Measurements from ENCODE around the gene UMOD.
"Not testable (repeated sequence)": the region's sequence is repeated elsewhere in the genome, so short reads cannot be mapped to it uniquely, and the experiment has no call there.

Gene UMOD

GRCh38 chr16:20320178-20320577 is 32.3 kb downstream of the UMOD start:
- DNase-seq = no peak

DNA sequence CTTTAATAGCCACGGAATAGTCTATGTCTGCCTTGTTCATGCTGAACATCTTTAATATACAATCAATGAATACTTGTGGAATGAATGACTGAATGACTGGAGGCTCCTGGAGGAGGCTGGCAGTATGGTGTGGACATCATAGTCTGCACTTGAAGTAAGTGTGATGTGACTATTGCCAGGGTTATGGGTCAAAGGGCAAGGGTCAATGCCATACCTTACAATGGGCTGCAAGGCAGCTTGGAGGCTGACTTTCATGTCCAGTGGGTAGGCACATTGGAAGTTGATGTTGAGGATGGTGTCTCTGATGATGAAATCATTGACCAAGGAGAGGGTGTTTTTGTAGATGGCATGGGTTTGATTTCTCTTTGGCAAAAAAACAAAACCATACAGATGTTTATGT is 33.1 kb downstream of the UMOD start:
- DNase-seq = no peak

- DNase-seq = no peak
Observed at GRCh38 chr16:20318437-20318836, 34.1 kb downstream of the UMOD start.

DNA sequence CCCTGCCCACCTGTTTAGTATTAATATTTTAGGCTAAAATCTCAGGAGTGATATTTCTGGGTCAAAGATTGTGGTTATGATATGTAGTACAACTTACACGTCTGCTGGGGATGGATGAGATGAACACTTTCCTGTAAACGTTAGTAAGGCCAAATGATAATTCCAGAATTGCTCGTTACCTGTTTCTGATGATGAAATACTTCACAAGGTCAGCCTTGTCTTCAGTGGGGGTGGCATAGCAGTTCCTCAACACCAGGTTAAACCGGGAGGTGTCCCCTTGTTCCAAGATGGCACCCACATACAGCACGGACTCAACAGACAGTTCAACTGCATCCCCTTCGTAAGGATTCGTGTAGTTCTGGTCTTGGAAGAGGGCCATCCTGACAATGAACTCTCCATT is 34.5 kb downstream of the UMOD start:
- DNase-seq = no peak

DNA sequence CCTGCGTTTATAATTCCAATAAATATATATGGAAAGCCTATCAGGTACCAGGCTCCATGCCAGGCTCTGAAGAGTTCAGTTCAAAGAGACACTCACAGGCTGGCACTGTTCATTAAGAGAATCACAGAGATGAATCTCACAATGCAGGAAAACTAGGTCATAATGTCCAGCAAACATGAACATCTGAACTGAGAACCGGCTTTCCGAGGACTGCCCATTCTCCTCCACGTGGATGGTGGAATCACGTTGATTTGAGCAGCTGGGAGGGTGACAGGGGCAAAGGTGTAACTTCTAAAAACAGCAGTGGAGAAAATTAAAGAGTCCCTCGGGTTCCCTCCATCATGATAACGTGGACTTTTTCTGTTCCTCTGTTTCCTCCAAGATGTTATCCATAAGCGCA is 35.4 kb downstream of the UMOD start:
- DNase-seq = no peak

DNA sequence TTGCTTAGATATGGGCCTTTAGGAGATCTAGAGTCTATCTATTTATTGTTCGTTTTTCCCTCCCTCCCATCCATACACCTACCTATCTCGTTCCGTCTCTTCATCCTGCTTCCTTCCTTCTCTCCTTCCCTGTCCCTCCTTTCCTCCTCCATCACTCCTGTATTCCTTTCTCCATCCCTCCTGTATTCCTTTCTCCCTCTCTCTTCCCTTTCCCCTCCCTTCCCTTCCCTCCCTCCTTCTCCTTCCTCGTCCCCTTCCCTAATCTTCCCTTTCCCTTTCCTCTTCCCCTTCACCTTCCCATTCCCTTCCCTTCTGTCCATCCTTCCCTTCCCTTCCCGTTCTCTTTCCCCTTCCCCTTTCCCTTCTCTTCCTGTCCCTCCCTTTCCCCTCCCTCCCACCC is 35.8 kb downstream of the UMOD start:
- no peak for DNase-seq

DNA sequence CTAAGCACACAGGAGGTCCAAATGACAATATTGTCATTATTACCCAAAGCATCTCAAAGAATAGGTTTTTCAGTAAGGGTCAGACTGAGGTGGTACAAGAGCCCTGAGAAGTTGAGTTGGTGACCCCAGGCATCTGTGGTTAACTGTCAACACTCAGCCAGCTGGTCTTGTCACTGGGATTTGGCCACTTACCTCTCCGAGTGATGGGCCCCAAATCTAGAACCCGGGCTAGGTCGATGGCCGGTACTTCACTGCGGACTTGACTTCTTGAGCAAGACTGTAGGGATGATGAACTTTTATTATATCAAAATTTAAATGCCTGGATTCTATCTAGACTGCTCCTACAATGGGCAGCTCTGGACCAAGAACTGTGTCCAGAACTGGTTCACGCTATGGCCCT is 36.8 kb downstream of the UMOD start:
- DNase-seq = no peak

GRCh38 chr16:20314575-20314974 is 37.9 kb downstream of the UMOD start:
- DNase-seq = no peak

DNA sequence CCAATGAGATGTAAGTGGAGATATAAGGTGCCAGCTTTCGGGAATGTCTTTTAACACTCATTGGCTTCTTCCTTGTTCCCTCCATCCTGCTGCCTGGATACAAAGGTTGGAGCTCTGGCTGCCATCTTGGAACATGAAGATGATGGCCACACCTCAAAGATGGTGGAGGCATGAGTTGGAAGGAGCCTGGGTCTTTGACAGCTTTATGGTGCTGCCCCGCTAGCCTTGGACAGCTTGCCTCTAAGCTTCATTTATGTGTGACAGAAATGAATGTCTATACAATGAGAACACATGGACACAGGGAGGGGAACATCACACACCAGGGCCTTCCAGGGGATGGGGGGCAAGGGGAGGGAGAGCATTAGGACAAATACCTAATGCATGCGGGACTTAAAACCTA is 38.8 kb downstream of the UMOD start:
- DNase-seq = no peak

GRCh38 chr16:20312536-20313095 is 39.9 kb downstream of the UMOD start:
- DNase-seq = not testable (repeated sequence)

DNA sequence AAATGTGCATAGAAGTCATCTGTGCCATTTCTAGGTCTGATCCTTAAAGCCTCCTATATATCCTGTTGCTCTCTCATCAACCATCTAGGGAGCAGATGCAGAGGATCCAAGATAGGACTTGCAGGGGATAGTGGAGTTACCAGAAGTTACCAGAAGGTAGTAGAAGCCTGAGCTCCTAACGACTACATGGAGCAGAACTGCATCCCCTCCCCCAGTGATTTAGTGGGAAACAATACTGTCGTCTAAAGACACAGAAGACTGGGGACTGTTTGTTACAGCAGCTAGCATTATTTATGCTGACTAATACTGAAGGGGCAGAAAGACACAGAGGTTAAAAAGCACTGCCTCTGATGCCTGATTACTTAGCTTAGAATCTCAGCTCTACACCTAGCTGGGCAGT is 41.0 kb downstream of the UMOD start:
- DNase-seq = no peak

DNA sequence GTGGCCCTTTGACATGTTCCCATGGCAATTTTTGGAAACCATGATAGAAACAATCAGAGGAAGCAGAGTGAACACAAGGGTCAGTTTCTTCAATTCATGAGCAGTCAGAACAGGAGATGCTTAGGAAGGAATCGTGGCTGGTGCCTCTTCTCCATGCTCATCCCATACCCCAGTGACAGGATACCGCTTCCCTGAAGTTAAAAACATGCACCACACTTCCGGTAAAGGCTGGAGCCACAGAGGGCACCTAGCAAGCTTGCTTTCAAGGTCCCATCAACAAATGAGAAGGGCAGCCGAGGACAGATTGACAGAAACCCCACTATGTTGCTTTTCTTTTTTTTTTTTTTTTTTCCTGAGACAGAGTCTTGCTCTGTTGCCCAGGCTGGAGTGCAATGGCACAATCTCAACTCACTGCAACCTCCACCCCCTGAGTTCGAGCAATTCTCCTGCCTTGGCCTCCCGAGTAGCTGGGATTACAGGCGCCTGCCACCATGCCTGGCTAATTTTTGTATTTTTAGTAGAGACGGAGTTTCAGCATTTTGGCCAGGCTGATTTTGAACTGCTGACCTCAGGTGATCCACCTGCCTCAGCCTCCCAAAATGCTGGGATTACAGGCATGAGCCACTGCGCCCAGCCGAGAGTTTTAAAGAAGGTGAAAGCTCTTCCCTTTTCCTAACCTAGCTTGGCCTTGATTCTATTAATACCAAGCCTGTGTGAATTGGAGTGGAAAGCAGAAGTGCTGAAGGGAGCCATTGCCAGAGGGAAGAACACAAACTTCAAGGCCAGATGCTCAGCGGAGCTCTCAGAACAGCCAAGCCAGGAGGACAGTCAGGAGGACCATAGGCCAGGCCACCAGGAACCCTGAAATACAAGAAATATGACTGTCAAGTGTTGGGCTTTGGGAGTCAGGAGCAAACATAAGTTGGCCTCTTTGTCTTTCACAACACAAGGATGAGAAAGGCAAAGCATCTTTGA is 41.8 kb downstream of the UMOD start:
- DNase-seq = no peak

- no peak for DNase-seq
Observed at GRCh38 chr16:20309786-20310185, 42.7 kb downstream of the UMOD start.

DNA sequence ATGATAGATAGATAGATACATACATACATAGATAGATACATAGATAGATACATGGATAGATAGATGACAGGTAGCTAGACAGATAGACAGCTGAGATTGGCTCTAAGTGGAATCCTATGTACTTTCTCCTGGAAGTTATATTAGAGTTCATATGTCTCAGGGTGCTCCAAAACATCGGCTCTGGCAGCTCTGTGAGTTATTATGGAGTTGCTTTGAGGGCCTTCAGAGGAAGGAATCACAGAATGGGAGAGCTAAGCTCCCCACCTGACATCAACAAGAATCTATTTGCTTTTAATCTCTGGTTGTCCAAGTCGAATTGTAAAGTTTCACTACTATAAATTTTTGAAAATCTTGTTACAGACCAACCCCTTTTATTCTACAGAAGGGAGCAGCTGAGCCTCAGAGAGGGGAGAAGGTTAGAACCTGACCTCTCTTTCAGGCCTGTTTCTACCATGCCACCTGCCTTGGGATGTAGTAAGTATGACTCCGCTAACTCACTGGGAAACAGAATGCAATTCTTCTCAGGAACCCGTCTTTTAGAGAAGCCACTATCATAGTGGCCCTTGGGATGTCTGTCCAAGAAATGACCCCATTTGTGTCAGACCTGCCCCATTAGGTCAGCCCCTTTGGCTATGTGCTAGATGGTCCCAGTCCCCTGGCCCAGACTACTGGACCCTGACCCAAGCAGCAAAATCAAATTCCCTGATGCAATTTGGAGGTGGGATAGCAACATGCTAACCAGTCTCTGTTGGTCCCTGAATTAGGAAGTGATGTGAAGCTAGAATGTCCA is 43.5 kb downstream of the UMOD start:
- no peak for DNase-seq

- no peak for DNase-seq
Observed at GRCh38 chr16:20308266-20308665, 44.2 kb downstream of the UMOD start.

- no peak for DNase-seq
Observed at GRCh38 chr16:20307791-20308190, 44.7 kb downstream of the UMOD start.

GRCh38 chr16:20307240-20307671 is 45.3 kb downstream of the UMOD start:
- DNase-seq = no peak

GRCh38 chr16:20306401-20306800 is 46.1 kb downstream of the UMOD start:
- no peak for DNase-seq

- DNase-seq = no peak
Observed at GRCh38 chr16:20303012-20303411, 49.5 kb downstream of the UMOD start.

DNA sequence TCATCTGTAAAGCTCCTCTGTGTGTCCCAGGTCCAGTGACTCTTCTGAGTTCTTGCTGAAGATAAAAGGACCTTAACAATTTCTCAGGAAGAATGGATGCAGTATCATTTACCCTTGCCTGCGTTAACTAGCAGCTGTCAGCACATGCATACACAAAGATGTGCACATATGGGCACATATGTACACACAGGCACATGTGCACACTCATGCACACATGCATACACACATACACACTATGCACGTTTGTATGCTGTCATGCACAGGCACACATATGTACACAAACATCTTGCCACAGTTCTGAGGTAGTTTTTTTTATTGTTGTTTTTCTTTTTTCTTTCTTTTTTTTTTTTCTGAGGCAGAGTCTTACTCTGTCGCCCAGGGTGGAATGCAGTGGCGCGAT is 50.1 kb downstream of the UMOD start:
- no peak for DNase-seq

GRCh38 chr16:20301840-20302239 is 50.7 kb downstream of the UMOD start:
- no peak for DNase-seq

DNA sequence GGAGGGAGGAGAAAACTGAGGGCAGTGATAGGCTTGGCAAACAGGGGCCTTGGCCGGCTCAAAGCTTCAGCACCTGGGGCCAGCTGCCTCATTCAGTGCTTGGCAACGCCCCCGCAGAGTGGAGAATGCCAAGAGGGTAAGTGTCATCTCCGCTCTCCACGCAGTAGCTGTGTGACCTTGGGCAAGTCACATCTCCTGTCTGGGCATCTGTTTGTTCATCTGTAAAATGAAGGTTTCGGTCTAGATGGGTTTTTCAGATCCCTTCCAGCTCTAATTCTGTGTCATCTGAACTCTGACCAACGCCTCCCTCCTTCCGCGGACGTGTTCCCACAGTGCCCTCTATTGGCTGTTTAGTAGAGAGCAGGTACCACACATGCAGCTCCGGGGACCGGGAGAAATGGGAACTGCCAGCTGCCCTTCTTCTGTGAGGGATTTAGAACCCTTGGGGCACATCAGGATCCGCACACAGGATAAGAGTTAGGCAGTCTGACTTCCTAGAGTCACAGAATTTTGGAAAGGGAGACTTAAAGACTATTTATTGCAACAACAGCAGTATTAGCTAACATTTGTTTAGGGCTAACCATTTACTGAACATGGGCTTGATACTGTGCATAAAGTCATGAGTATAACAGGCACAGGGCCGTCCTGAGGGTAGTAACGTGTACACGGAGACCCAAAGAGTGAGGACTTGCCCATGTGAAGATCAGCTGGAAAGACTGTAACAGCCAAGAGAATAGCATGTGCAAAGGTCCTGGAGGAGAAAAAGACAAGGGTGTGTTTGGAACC is 52.0 kb downstream of the UMOD start:
- no peak for DNase-seq

- no peak for DNase-seq
Observed at GRCh38 chr16:20298452-20298851, 54.1 kb downstream of the UMOD start.
